Stomach (tissue), 9 donors: ENCODE results near the gene PSME4. TPM values are rescaled to one million over a fixed set of nuclear protein-coding genes. Genes with fewer than 3 reads are reported as not detected.

Experiments used
- DNase-seq, 2 donors: peaks; one replicate each; pipeline versions ENCODE4 v3.0.0 to v3.0.0-alpha.2; 2013 to 2019
- H3K27ac ChIP-seq, 5 donors: fragments of 200-600 bp in 4 of 5; sonication (generic) in 4 of 5; one replicate each; pipeline ENCODE4 v1.5.1; 2013 to 2019; ENCODE audit warnings: mild to moderate bottlenecking in 1 of 5, moderate library complexity in 1 of 5
- H3K27me3 ChIP-seq, 3 donors: fragments of 200-600 bp; sonication (generic); one replicate each; pipeline ENCODE4 v1.5.1; 2017 to 2019; ENCODE audit warnings: mixed run types in 1 of 3
- H3K36me3 ChIP-seq, 4 donors: fragments of 200-600 bp; sonication (generic); 1 replicate in 3 of 4; 2 replicates in 1 of 4; pipeline ENCODE4 v1.5.1; 2016 to 2019
- H3K4me1 ChIP-seq, 4 donors: fragments of 200-600 bp; sonication (generic); one replicate each; pipeline ENCODE4 v1.5.1; 2016 to 2019
- H3K4me3 ChIP-seq, 4 donors: fragments of 200-600 bp; sonication (generic) in 3 of 4; one replicate each; pipeline ENCODE4 v1.5.1; 2016 to 2019; ENCODE audit warnings: mild to moderate bottlenecking in 1 of 4
- H3K9me3 ChIP-seq, 4 donors: fragments of 200-600 bp; sonication (generic); one replicate each; pipeline ENCODE4 v1.5.1; 2016 to 2019
- CTCF ChIP-seq, 7 experiments: fragments of 450-650 bp in 4 of 7; fragments of 200-600 bp in 3 of 7; sonication (generic) in 3 of 7; IDR thresholded peaks; one replicate each; pipeline ENCODE4 v1.5.1; 2016 to 2019; ENCODE audit warnings: antibody characterized with exemption in 7 of 7, control low read depth in 2 of 7, mild to moderate bottlenecking in 1 of 7
- EP300 ChIP-seq: sonication (generic); formaldehyde crosslinking; IDR thresholded peaks from one replicate; pipeline ENCODE4 v1.6.1; 2017; ENCODE audit warnings: antibody characterized with exemption
- POLR2A ChIP-seq, 4 donors: fragments of 450-650 bp; IDR thresholded peaks; one replicate each; pipeline ENCODE4 v1.6.1; 2016; ENCODE audit warnings: antibody characterized with exemption in 4 of 4, control low read depth in 2 of 4, mild to moderate bottlenecking in 1 of 4, moderate library complexity in 1 of 4
- POLR2AphosphoS5 ChIP-seq, 3 donors: sonication (generic); formaldehyde crosslinking; IDR thresholded peaks; one replicate each; pipeline ENCODE4 v1.6.1; 2016; ENCODE audit warnings: antibody characterized with exemption in 3 of 3
- WGBS, 5 donors: extraction: QIAGEN DNeasy Blood & Tissue Kit in 3 of 5; methylation state at CpG; one replicate each; pipeline versions ENCODE4 v1.1.5 to v1.1.7; 2013 to 2018; 5-methylcytosine and 5-hydroxymethylcytosine counted together
- intact Hi-C: fragments of 100-400 bp; cut with DNase I; formaldehyde crosslinking; loops from one replicate; pipeline ENCODE4 v1.15.1; 2023; ENCODE audit warnings: low total_unique reads
- polyA plus RNA-seq, 3 donors: library from polyadenylated mRNA; stranded (reverse); fragments of 200-250 nt; gene quantifications; one replicate each; pipeline ENCODE4 v1.2.3, GENCODE V29; 2013
- total RNA-seq, 5 donors: library from RNA; depleted of rRNA; stranded (reverse); fragments of >200 nt; gene quantifications; one replicate each; pipeline versions ENCODE4 v1.1.0 to v1.2.3, GENCODE V29; 2014 to 2016
- donor health status: healthy with polysubstance abuse.
- donor health status: Bipolar disorder and iron deficiency.
- donor health status: healthy.

Gene PSME4
- total and polyA plus RNA-seq, 8 donors = 15.1 to 133 (median 30.9) TPM

GRCh38 chr2:53874401-53874950 lies 96.3 kb downstream of the PSME4 start:
- WGBS, 5 donors = 90 to 93% (median 92%) methylated on average over 7 of the region's 7 CpGs
- DNase-seq = no peak
- Histone ChIP-seq H3K9me3 (no peaks in the 10 kb centered on the region), H3K27me3 (no peaks in the 10 kb centered on the region), H3K4me1 (no peaks in the 10 kb centered on the region), H3K36me3 (peaks cover 11 to 96% (median 88%) of the 10 kb centered on the region in 4 donors), H3K27ac (no peak overlapping the region), H3K4me3 (no peak overlapping the region)
- TF ChIP-seq EP300 (no peak), POLR2AphosphoS5 (IDR thresholded peaks at IDR 0.05) (no peak), POLR2A (IDR thresholded peaks at IDR 0.05) (no peak), CTCF (IDR thresholded peaks at IDR 0.05) (no peak)
- intact Hi-C loops = no loop called here

GRCh38 chr2:53867773-53868172 lies 103.0 kb downstream of the PSME4 start:
- TF ChIP-seq POLR2A (IDR thresholded peaks at IDR 0.05) (no peak), EP300 (no peak), POLR2AphosphoS5 (IDR thresholded peaks at IDR 0.05) (no peak), CTCF (IDR thresholded peaks at IDR 0.05) (no peak)
- Histone ChIP-seq H3K27ac (no peak overlapping the region), H3K9me3 (no peaks in the 10 kb centered on the region), H3K27me3 (no peaks in the 10 kb centered on the region), H3K4me1 (no peaks in the 10 kb centered on the region), H3K36me3 (peaks cover 14 to 97% (median 91%) of the 10 kb centered on the region in 4 donors), H3K4me3 (no peak overlapping the region)
- WGBS, 5 donors = 96 to 100% (median 98%) methylated on average over 2 of the region's 2 CpGs
- intact Hi-C loops = no loop called here
- no peak for DNase-seq

- TF ChIP-seq POLR2A (IDR thresholded peaks at IDR 0.05) = no peak
- TF ChIP-seq CTCF (IDR thresholded peaks at IDR 0.05) = no peak
- no peak for TF ChIP-seq POLR2AphosphoS5 (IDR thresholded peaks at IDR 0.05)
- TF ChIP-seq EP300 = no peak
- Histone ChIP-seq H3K9me3 (no peaks in the 10 kb centered on the region), H3K4me1 (no peaks in the 10 kb centered on the region), H3K27me3 (no peaks in the 10 kb centered on the region), H3K27ac (no peak overlapping the region), H3K4me3 (no peak overlapping the region), H3K36me3 (peaks cover 14 to 91% (median 89%) of the 10 kb centered on the region in 4 donors)
- DNase-seq = no peak
- intact Hi-C loops = no loop called here
- WGBS, 5 donors = 90 to 98% (median 94%) methylated on average over 4 to 5 of the region's 5 CpGs
These were observed 103.6 kb downstream of the PSME4 start for GRCh38 chr2:53867169-53867568.

- 79 to 87% (median 81%) methylated on average over 5 of the region's 5 CpGs for WGBS, 5 donors
- no peaks in the 10 kb centered on the region for H3K9me3 ChIP-seq
- DNase-seq = no peak
- H3K27me3 ChIP-seq = no peaks in the 10 kb centered on the region
- no peak overlapping the region for H3K27ac ChIP-seq
- peaks cover 10 to 79% (median 77%) of the 10 kb centered on the region in 4 donors for H3K36me3 ChIP-seq
- intact Hi-C loops = no loop called here
- TF ChIP-seq POLR2A (IDR thresholded peaks at IDR 0.05) (no peak), EP300 (no peak), CTCF (IDR thresholded peaks at IDR 0.05) (no peak), POLR2AphosphoS5 (IDR thresholded peaks at IDR 0.05) (no peak)
- no peaks in the 10 kb centered on the region for H3K4me1 ChIP-seq
- H3K4me3 ChIP-seq = no peak overlapping the region
These were observed 104.8 kb downstream of the PSME4 start for GRCh38 chr2:53865962-53866361.
